T-helper 1 cell treated with Interleukin-12 subunit alpha and Interleukin-12 subunit beta and Interleukin-4 antibody, amounts not matched to agents 30 μg/mL and 1 μg/mL, for 36 hours (primary cell): ENCODE results near the gene ABCG8.

Experiments
- H3K27ac Mint-ChIP-seq: one replicate; pipeline ENCODE4 v1.8.0; 2021; ENCODE audit warnings: mild to moderate bottlenecking, mixed read lengths
- H3K27me3 Mint-ChIP-seq: one replicate; pipeline ENCODE4 v1.8.0; 2021; ENCODE audit warnings: low read depth, mixed read lengths
- H3K36me3 Mint-ChIP-seq: one replicate; pipeline ENCODE4 v1.8.0; 2021; ENCODE audit warnings: low read depth, mixed read lengths
- H3K4me1 Mint-ChIP-seq: one replicate; pipeline ENCODE4 v1.8.0; 2021; ENCODE audit warnings: low read depth, mixed read lengths
- H3K4me3 Mint-ChIP-seq: one replicate; pipeline ENCODE4 v1.8.0; 2021; ENCODE audit warnings: mild to moderate bottlenecking, moderate library complexity, mixed read lengths
- H3K9me3 Mint-ChIP-seq: one replicate; pipeline ENCODE4 v1.8.0; 2021; ENCODE audit warnings: mixed read lengths

ABCG8 gene

GRCh38 chr2:43874776-43875451, 36.1 kb downstream of the ABCG8 start:
- no peaks in the 10 kb centered on the region for H3K9me3 Mint-ChIP-seq
- peaks cover 5% of the 10 kb centered on the region for H3K27me3 Mint-ChIP-seq
- H3K36me3 Mint-ChIP-seq, result no peaks in the 10 kb centered on the region
- no peak overlapping the region for H3K27ac Mint-ChIP-seq
- H3K4me3 Mint-ChIP-seq, result no peak overlapping the region
- peaks cover 5% of the 10 kb centered on the region for H3K4me1 Mint-ChIP-seq

- H3K36me3 Mint-ChIP-seq, result no peaks in the 10 kb centered on the region
- no peak overlapping the region for H3K4me3 Mint-ChIP-seq
- no peaks in the 10 kb centered on the region for H3K9me3 Mint-ChIP-seq
- peaks cover 5% of the 10 kb centered on the region for H3K4me1 Mint-ChIP-seq
- H3K27ac Mint-ChIP-seq, result no peak overlapping the region
- no peaks in the 10 kb centered on the region for H3K27me3 Mint-ChIP-seq
These were observed 39.2 kb downstream of the ABCG8 start for GRCh38 chr2:43877782-43878464.

- Mint-ChIP-seq H3K4me3 (no peak overlapping the region), H3K27ac (no peak overlapping the region), H3K27me3 (no peaks in the 10 kb centered on the region), H3K9me3 (no peaks in the 10 kb centered on the region), H3K4me1 (peaks cover 5% of the 10 kb centered on the region), H3K36me3 (no peaks in the 10 kb centered on the region)
These were observed 40.5 kb downstream of the ABCG8 start for GRCh38 chr2:43879261-43879660.

GRCh38 chr2:43880471-43880870, 41.7 kb downstream of the ABCG8 start:
- no peaks in the 10 kb centered on the region for H3K27me3 Mint-ChIP-seq
- H3K4me3 Mint-ChIP-seq, result no peak overlapping the region
- peaks cover 5% of the 10 kb centered on the region for H3K4me1 Mint-ChIP-seq
- no peaks in the 10 kb centered on the region for H3K9me3 Mint-ChIP-seq
- no peak overlapping the region for H3K27ac Mint-ChIP-seq
- no peaks in the 10 kb centered on the region for H3K36me3 Mint-ChIP-seq

- Mint-ChIP-seq H3K9me3 (no peaks in the 10 kb centered on the region), H3K27me3 (no peaks in the 10 kb centered on the region), H3K4me1 (peaks cover 5% of the 10 kb centered on the region), H3K27ac (no peak overlapping the region), H3K36me3 (no peaks in the 10 kb centered on the region), H3K4me3 (no peak overlapping the region)
These were observed 42.2 kb downstream of the ABCG8 start for GRCh38 chr2:43880952-43881351.

GRCh38 chr2:43882312-43882711, 43.5 kb downstream of the ABCG8 start:
- Mint-ChIP-seq H3K4me1 (peaks cover 5% of the 10 kb centered on the region), H3K27me3 (no peaks in the 10 kb centered on the region), H3K9me3 (no peaks in the 10 kb centered on the region), H3K27ac (no peak overlapping the region), H3K4me3 (no peak overlapping the region), H3K36me3 (peaks cover 1% of the 10 kb centered on the region)

- no peaks in the 10 kb centered on the region for H3K9me3 Mint-ChIP-seq
- no peaks in the 10 kb centered on the region for H3K4me1 Mint-ChIP-seq
- H3K4me3 Mint-ChIP-seq, result no peak overlapping the region
- H3K27me3 Mint-ChIP-seq, result no peaks in the 10 kb centered on the region
- H3K27ac Mint-ChIP-seq, result no peak overlapping the region
- H3K36me3 Mint-ChIP-seq, result peaks cover 12% of the 10 kb centered on the region
These were observed 45.9 kb downstream of the ABCG8 start for GRCh38 chr2:43884689-43885088.

- Mint-ChIP-seq H3K4me3 (no peak overlapping the region), H3K27ac (no peak overlapping the region), H3K9me3 (no peaks in the 10 kb centered on the region), H3K36me3 (peaks cover 16% of the 10 kb centered on the region), H3K4me1 (no peaks in the 10 kb centered on the region), H3K27me3 (no peaks in the 10 kb centered on the region)
These were observed 46.4 kb downstream of the ABCG8 start for GRCh38 chr2:43885132-43885632.

GRCh38 chr2:43887176-43887575, 48.4 kb downstream of the ABCG8 start:
- no peak overlapping the region for H3K27ac Mint-ChIP-seq
- H3K4me3 Mint-ChIP-seq, result no peak overlapping the region
- H3K4me1 Mint-ChIP-seq, result no peaks in the 10 kb centered on the region
- H3K27me3 Mint-ChIP-seq, result no peaks in the 10 kb centered on the region
- H3K36me3 Mint-ChIP-seq, result peaks cover 22% of the 10 kb centered on the region
- H3K9me3 Mint-ChIP-seq, result no peaks in the 10 kb centered on the region

- Mint-ChIP-seq H3K4me1 (no peaks in the 10 kb centered on the region), H3K4me3 (no peak overlapping the region), H3K9me3 (no peaks in the 10 kb centered on the region), H3K27ac (no peak overlapping the region), H3K27me3 (no peaks in the 10 kb centered on the region), H3K36me3 (peaks cover 32% of the 10 kb centered on the region)
These were observed 50.6 kb downstream of the ABCG8 start for GRCh38 chr2:43889416-43889815.

GRCh38 chr2:43890855-43891254, 52.1 kb downstream of the ABCG8 start:
- H3K27ac Mint-ChIP-seq, result no peak overlapping the region
- no peaks in the 10 kb centered on the region for H3K4me1 Mint-ChIP-seq
- H3K27me3 Mint-ChIP-seq, result no peaks in the 10 kb centered on the region
- peaks cover 37% of the 10 kb centered on the region for H3K36me3 Mint-ChIP-seq
- H3K4me3 Mint-ChIP-seq, result no peak overlapping the region
- no peaks in the 10 kb centered on the region for H3K9me3 Mint-ChIP-seq

- no peaks in the 10 kb centered on the region for H3K27me3 Mint-ChIP-seq
- H3K4me1 Mint-ChIP-seq, result no peaks in the 10 kb centered on the region
- no peaks in the 10 kb centered on the region for H3K9me3 Mint-ChIP-seq
- no peak overlapping the region for H3K27ac Mint-ChIP-seq
- peaks cover 40% of the 10 kb centered on the region for H3K36me3 Mint-ChIP-seq
- no peak overlapping the region for H3K4me3 Mint-ChIP-seq
These were observed 56.0 kb downstream of the ABCG8 start for GRCh38 chr2:43894743-43895142.

- no peak overlapping the region for H3K27ac Mint-ChIP-seq
- H3K4me1 Mint-ChIP-seq, result no peaks in the 10 kb centered on the region
- no peaks in the 10 kb centered on the region for H3K9me3 Mint-ChIP-seq
- H3K27me3 Mint-ChIP-seq, result no peaks in the 10 kb centered on the region
- no peak overlapping the region for H3K4me3 Mint-ChIP-seq
- peaks cover 31% of the 10 kb centered on the region for H3K36me3 Mint-ChIP-seq
These were observed 58.1 kb downstream of the ABCG8 start for GRCh38 chr2:43896906-43897305.

GRCh38 chr2:43897492-43897891, 58.7 kb downstream of the ABCG8 start:
- H3K9me3 Mint-ChIP-seq, result no peaks in the 10 kb centered on the region
- no peaks in the 10 kb centered on the region for H3K4me1 Mint-ChIP-seq
- no peak overlapping the region for H3K27ac Mint-ChIP-seq
- H3K4me3 Mint-ChIP-seq, result no peak overlapping the region
- H3K36me3 Mint-ChIP-seq, result peaks cover 28% of the 10 kb centered on the region
- no peaks in the 10 kb centered on the region for H3K27me3 Mint-ChIP-seq

GRCh38 chr2:43898134-43898837, 59.5 kb downstream of the ABCG8 start:
- no peak overlapping the region for H3K27ac Mint-ChIP-seq
- no peaks in the 10 kb centered on the region for H3K9me3 Mint-ChIP-seq
- H3K36me3 Mint-ChIP-seq, result peaks cover 25% of the 10 kb centered on the region
- no peaks in the 10 kb centered on the region for H3K27me3 Mint-ChIP-seq
- H3K4me3 Mint-ChIP-seq, result no peak overlapping the region
- no peaks in the 10 kb centered on the region for H3K4me1 Mint-ChIP-seq
